GM18907 (cell line): ENCODE measurements around the gene PDE6C.

Source experiments
- ATAC-seq: cut with Tn5 transposase; IDR thresholded peaks from one replicate; pipeline ENCODE4 v1.9.1; 2021; ENCODE audit warnings: mild to moderate bottlenecking, moderate library complexity; ENCODE audit not compliant: unreplicated experiment

PDE6C gene

DNA sequence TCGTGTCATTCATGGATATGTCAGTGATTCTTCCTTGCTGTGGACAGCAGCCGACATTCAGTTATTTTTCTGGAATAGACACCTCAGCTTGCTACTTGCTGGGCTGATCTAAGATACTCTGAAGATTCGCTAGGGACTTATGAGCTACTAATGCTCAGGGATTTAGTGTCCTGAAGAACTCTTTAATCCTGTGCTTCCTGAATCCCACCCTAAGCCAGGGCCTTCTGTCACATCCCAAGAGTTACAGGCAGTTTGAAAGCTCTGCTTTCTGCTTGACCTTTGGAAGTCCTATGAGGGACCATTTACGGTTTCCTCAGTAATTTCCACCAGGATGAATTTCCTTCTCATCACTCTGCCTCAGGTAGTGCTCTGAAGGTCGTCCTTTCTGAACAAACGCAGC, at the start of gene PDE6C:
TSS of gene PDE6C (plus strand) at position 227 of the 400 bp plus-strand sequence. CDS start 189 bp downstream, outside the sequence.
- no peak for ATAC-seq

DNA sequence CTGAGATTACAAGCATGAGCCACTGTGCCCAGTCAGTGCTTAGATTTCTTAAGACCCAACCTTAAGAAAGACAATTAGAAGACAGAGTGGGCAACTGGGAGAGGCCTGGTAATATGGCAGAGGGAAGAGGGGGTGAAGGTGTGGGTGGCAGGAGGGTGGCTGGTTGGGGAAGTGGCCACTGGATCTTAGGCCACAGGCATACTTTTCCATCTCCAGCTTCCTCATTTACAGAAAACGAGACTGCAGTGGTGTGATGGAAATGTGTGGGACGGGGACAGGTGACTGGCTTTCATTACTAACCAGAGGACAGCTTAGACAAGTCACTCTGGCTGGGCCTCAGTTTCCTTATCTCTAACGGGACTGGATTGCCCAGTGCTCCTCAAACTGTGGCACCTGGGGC, 46.9 kb upstream of the PDE6C start:
- no peak for ATAC-seq

- ATAC-seq, result no peak
Measured at GRCh38 chr10:93566435-93567276, 45.7 kb upstream of the PDE6C start, which contains the start of gene FFAR4. Gene FFAR4 (plus strand): TSS chr10:93566665. CDS start chr10:93566721, 56 bp downstream.

DNA sequence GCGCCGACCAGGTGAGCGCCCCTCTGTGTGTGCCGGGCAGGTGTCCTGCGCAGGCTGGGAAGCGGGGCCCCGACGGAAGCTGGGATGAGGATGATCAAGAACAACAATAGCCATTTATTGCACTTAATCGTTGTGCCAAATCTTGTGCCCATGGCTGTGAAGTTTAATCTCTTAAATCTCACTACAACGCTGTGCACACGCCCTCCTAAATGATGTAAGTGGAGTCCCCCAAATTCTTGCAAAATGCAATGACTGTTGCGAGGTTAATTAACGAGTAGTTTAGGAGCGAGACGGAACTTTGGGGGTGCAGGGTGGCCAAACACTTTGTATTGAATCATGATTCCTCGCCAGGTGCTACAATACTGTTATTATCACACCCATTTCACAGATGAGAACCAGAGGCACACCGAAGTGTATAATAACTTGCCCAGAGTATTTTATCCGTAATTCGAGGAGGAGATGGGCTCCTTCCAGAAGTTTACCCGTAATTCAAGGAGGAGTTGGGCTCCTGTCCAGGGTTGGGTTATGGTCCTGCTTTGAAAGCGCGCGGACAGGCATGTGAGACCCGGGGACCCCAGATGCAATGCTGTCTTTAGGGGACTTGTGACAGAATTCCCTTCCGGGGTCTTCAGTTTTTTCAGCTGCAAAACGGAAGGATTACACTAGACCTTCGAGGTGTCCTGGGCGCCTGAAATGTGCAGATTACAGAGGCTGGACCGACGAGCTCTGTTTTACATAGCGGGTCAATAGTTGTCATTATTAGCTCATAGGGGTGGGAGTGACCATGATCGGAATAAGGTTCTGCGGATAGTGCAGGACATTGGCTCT, 44.8 kb upstream of the PDE6C start:
- no peak for ATAC-seq

- ATAC-seq, result no peak
Measured at GRCh38 chr10:93568105-93568390, 44.3 kb upstream of the PDE6C start.

- no peak for ATAC-seq
Measured at GRCh38 chr10:93570383-93570782, 42.0 kb upstream of the PDE6C start.

- ATAC-seq, result no peak
Measured at GRCh38 chr10:93572606-93573005, 39.7 kb upstream of the PDE6C start.

GRCh38 chr10:93573051-93573909, 39.1 kb upstream of the PDE6C start:
- no peak for ATAC-seq

DNA sequence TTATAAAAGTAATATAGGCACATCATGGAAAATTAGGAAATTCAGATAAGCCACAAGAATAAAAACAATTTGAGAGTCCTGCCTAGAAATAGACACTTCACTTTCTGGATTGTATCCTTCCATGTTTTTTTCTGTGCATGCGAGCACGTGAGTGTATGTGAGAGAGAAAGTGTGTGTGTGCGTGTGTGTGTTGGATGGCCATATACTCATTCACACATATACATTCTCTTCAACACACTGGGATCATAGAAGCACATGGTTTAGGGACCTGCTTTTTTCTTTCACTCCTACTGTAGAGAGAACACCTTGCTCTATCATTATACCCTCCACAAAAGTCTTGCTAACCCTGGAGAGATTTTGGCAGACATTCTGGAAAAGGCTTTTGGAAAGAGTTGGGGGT, 38.4 kb upstream of the PDE6C start:
- ATAC-seq, result no peak

- no peak for ATAC-seq
Measured at GRCh38 chr10:93576888-93577287, 35.4 kb upstream of the PDE6C start.

DNA sequence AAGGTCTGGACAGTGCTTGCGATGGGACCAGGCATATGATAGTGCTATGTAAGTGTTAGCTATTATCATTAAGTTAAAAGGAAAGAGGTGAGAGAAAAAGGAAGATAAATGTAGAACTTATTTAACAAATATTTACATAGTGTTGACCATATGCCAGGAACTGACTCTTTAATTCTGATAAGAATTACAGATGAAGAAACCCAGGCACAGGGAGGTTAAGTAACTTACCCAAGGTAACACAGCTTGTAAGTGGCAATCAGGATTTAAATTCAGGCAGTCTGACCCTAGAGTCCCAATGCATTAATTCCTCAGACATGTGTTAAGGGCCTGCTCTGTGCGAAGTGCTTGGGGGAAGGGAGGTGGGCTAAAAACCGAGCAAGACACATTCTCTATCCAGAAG, 34.8 kb upstream of the PDE6C start:
- ATAC-seq, result no peak

- ATAC-seq, result no peak
Measured at GRCh38 chr10:93579089-93579488, 33.2 kb upstream of the PDE6C start.

DNA sequence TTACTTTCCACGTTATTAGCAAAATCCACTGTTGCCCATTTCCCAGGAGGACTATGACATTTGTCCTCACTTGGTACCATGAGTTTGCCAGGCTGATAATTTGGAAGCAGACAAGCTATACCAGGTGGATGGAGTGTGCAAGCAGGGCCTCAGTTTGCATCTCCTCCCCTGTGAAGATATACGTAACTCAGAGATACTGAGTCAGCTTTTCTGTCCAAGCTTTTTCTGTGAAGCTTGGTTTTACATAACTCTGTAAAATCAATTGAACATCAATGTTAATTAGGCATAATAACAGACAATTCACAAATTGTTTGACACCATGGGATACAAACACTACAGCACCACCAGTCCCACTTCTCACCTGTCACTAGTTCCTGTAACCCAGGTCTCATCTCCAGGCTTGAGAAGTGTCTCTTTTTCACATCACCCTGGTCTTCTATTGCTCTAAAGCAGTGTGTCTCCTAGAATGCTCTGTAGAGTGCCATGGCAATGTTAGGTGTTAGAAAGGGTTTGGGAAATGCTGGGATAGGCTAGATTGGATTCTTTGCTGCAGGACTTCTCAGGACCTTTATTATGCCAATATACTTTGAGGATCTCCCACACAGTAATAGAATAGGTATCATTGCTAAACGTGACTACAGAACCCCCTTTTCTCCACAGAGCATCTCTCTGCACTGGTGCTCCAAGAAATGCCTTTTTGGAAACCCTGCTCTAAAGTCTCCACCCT, 32.2 kb upstream of the PDE6C start:
- ATAC-seq, result no peak

- no peak for ATAC-seq
Measured at GRCh38 chr10:93580828-93581227, 31.5 kb upstream of the PDE6C start.

- ATAC-seq, result no peak
Measured at GRCh38 chr10:93584445-93584844, 27.9 kb upstream of the PDE6C start.

GRCh38 chr10:93589648-93590562, 22.4 kb upstream of the PDE6C start:
- no peak for ATAC-seq

- no peak for ATAC-seq
Measured at GRCh38 chr10:93590638-93591037, 21.7 kb upstream of the PDE6C start.

DNA sequence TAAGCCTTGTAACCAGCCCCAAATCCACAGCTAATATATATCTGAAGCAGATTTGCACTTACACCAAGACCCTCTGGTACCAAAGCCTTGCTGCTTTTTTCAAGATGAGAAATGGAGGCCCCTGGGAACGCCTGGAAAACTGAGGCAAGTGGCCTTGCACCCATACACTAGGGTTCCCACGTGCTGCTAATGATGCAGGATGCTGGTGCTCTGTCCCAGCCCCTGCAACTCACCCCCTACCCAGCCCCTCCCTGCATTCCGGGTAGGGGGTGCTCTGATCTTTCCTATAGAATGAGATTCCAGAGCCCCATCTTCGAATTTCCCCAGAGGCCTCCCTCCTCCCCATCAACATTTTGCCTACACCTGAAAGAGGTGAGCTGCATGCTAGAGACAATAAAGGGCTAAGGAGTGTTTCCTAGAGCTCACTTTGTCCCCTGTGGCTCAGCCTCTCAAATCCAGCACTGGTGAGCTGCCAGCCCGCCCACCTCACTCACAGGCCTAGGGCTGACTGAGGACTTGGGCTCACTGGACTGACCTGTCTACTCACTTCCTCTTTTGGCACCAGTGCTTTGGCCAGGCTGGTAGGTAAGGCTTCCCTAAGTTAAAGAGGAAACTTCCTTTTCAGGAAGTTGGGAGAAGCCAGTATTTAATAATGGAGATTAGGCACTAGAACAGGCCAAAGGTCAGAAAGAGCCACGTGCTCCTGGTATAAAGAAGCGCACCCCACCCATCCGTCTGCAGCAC, 21.1 kb upstream of the PDE6C start:
- no peak for ATAC-seq

DNA sequence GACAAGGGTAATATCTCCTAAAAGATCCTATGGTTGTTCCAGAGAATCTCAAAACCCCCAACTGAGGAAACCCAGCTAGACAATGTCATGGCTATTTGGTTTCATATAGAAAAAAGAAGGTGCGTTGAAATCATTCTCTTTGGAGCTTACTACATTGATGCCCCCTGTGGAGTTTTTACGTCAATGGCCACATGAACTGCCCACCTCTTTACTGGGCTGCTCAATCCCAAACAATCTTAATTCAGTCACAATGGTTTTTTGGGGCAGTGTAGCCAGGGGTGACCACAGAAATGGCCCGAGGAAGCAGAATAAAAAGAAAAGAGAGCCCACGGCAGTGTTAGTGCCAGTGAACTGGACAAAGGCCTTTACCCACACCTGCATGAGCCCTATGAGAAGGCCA, 19.1 kb upstream of the PDE6C start:
- no peak for ATAC-seq
